ENCODE measurements around the gene NDUFAF5.
A peak's percentile ranks its signal among the peaks of the same experiment; 100 is the strongest.
"Not testable (repeated sequence)": the region's sequence is repeated elsewhere in the genome, so short reads cannot be mapped to it uniquely, and the experiment has no call there.

Gene NDUFAF5, protein sequence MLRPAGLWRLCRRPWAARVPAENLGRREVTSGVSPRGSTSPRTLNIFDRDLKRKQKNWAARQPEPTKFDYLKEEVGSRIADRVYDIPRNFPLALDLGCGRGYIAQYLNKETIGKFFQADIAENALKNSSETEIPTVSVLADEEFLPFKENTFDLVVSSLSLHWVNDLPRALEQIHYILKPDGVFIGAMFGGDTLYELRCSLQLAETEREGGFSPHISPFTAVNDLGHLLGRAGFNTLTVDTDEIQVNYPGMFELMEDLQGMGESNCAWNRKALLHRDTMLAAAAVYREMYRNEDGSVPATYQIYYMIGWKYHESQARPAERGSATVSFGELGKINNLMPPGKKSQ

DNA sequence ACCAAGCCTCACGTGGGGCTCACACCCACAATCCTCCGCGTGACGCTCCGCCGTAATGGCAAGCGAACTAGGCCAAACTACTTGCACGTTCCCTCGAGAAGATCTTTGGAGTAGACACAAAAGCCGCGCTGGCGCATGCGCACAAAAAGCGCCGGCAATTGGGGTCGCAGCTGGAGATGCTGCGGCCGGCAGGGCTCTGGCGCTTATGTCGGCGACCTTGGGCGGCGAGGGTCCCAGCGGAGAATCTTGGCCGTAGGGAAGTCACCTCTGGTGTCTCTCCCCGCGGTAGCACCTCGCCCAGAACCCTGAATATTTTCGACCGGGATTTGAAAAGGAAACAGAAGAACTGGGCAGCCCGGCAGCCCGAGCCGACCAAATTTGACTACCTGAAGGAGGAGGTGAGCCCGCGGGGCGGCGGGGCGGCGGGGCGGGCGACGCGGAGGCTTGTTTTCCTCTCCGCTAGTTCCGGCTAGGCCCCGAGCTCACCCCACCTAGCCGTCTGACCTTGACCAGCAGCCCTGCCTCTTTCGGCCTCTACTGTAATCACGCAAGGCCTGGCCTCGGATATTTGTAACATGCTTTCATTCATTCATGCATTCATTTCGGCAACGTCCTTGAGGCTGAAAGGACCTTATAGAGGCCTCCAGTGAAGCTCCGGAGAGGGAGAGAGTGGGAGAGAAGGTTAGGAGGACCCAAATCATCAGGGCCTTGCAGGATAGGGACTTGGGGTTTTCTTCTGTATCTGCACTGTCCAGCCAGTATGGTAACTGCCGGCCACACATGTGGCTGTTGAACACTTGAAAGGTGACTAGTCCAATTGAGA, at the start of gene NDUFAF5, which contains the start of gene ESF1:
Gene NDUFAF5 (plus strand): TSS at position 136 of the 823 bp plus-strand sequence. CDS start 41 bp downstream, at position 177.
Gene ESF1 (minus strand): TSS at position 27 of the 823 bp plus-strand sequence. CDS start 1,779 bp downstream, outside the sequence.
- peak; percentile 82 for DNase-seq

DNA sequence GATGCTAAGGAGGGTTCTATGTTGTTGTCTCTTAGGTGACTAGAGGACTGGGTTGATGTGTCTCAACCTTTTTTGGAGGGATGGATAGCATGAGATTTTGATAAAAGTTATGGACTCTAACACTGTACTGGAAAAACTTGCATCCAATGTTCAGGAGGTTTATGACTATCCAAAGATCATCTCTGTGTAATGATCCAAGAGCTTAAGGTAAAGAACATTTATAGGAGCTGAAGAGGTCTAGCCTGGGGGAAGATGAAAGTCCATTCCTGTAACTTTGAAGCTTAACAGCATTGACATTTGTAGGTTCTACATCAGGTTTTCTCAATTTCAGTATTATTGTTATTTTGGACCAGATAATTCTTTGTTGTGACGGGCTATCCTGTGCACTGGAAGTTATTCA, 49.0 kb upstream of the NDUFAF5 start:
- DNase-seq: no peak

GRCh38 chr20:13736436-13737191, 48.2 kb upstream of the NDUFAF5 start:
- no peak for DNase-seq

GRCh38 chr20:13738187-13738586, 46.6 kb upstream of the NDUFAF5 start:
- not testable (repeated sequence) for DNase-seq

- DNase-seq: no peak
These were observed 44.8 kb upstream of the NDUFAF5 start for GRCh38 chr20:13739731-13740649.

GRCh38 chr20:13741879-13742278, 42.9 kb upstream of the NDUFAF5 start:
- no peak for DNase-seq

DNA sequence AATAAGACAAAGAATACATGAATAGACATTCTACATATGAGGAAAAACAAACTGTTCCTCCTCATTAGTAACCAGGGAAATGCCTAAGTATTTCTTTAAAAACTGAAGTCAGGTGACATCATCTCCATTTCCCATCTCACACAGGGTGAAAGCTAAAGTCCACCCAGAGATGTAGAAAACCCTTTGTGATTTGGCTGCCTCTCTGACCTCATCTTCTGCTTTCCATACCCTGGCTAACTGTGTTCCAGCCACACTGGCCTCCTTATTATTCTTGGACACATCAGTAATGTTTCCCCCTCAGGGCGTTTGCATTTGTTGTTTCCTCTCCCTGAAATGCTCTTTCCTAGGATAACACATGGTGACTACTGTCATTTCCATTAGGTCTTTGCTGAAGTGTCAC, 40.5 kb upstream of the NDUFAF5 start:
- DNase-seq: no peak

GRCh38 chr20:13745784-13746183, 39.0 kb upstream of the NDUFAF5 start:
- DNase-seq: no peak

- no peak for DNase-seq
These were observed 35.0 kb upstream of the NDUFAF5 start for GRCh38 chr20:13749811-13750210.

- DNase-seq: no peak
These were observed 31.3 kb upstream of the NDUFAF5 start for GRCh38 chr20:13753436-13754036.

DNA sequence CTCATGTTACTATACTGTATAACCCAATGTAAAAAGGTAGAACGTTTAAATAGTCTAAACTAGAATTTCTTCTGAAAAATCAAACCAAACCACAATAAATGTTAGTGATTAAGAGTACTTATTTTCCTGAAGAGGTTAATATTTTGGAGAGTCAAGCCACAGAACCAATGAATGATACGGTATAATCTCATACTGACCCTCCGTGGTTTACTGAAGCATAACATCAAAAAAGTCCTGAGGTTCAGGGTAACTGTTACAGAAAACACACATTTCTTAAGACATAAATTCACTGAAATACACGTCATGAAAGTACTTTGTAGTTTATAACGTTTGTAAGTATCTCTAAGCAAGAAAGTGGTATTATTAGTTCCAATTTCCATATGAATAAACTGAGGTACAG, 29.0 kb upstream of the NDUFAF5 start:
- DNase-seq: no peak

DNA sequence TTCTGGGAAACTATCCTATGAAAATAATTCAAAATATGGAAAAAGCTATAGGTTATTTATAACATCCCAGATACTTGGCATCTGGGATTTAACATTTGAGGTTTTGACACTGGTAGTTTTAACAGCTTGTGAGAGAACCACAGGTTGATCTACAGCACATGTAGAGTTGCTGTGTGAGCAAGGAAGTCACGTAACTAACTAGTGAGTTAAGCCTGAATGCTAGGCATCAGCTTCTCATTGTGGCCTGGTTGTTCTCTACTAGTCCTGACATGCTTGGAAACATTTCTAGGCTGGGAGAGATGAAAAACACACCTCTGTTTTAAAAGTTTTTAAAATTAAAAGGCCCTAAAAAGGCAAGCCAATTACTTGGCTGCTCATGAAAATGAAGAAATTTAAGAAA, 28.3 kb upstream of the NDUFAF5 start:
- no peak for DNase-seq

DNA sequence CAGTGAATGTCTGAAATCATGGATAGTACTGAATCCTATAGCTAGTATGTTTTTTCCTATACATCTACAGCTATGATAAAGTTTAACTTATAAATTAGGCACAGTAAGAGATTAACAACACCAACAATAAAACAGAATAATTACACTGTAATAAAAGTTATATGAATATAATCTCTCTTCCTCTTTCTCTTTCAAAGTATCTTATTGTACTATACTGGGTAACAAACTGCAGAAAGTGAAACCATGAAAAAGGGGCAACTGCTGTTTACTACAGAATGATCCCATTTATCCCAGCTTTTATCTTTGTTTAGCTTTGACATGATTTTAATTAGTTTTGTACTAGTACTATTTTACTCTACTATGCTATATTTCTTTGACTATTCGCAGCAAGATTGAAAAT, 25.9 kb upstream of the NDUFAF5 start:
- DNase-seq: no peak

DNA sequence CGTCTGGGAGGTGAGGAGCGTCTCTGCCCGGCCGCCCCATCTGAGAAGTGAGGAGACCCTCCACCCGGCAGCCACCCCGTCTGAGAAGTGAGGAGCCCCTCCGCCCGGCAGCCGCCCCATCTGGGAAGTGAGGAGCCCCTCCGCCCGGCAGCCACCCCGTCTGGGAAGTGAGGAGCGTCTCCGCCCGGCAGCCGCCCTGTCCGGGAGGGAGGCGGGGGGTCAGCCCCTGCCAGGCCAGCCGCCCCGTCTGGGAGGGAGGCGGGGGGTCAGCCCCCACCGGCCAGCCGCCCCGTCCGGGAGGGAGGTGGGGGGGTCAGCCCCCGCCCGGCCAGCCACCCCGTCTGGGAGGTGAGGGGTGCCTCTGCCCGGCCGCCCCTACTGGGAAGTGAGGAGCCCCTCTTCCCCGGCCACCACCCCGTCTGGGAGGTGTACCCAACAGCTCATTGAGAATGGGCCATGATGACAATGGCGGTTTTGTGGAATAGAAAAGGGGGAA, 24.3 kb upstream of the NDUFAF5 start:
- not testable (repeated sequence) for DNase-seq

- no peak for DNase-seq
These were observed 19.5 kb upstream of the NDUFAF5 start for GRCh38 chr20:13765299-13765698.

DNA sequence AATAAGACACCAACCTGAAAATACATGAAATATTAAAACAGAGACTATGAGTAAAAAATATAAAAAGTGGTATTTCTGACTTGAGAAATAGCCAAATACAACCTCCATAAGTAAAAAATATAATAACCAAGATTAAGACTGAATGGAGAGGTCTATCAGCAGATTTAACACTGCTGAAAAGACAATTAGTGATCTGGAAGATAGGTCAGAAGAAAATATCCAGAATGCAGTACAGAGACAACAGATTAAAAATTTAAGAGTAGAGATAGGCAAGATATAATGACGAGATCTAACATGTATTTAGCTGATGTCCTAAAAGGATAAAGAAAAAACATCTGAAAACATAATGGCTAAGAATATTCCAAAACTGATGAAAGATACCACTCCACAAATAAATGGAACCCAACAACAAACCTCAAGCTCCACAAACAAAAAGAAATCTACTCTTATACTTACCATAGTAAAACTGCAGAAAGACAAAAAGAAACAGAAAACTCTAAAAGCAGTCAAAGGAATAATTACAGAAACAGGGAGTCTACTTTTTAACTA, 18.9 kb upstream of the NDUFAF5 start:
- no peak for DNase-seq

DNA sequence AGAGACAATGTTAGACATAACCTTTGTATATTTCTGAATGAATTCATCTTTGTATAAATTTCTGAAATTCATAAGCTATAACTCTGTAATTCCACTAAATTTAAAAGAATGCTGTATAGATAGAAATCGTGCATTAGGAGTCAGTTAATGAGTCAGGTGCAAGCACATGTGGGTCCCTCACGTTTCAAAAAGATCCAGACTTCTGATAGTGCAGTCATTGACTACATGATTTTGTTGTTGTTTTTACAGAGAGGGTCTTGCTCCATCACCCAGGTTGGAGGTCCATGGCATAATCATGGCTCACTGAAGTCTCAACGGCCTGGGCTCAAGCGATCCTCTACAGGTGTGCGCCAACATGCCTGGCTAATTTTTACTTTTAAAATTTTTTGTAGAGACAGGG, 14.7 kb upstream of the NDUFAF5 start:
- DNase-seq: no peak

- DNase-seq: no peak
These were observed 12.9 kb upstream of the NDUFAF5 start for GRCh38 chr20:13771853-13772453.

DNA sequence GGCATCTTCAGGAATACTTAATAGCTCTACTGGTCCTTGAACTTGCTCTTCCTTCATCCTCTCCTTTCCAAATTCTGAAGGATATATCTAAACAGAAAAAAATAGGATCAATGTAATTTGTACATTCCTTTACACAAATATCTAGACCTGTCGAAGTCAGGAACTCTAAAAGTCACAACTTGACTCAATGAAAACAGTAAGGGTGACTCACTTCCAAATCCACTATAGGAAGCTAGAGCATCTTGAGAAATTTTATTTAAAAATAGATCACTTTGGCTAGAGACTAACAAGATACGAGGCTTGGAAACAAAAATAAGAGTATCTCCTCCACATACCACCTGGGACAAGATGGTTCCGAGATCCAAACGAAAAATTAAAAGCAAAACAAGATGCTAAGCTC, 12.3 kb upstream of the NDUFAF5 start:
- no peak for DNase-seq

DNA sequence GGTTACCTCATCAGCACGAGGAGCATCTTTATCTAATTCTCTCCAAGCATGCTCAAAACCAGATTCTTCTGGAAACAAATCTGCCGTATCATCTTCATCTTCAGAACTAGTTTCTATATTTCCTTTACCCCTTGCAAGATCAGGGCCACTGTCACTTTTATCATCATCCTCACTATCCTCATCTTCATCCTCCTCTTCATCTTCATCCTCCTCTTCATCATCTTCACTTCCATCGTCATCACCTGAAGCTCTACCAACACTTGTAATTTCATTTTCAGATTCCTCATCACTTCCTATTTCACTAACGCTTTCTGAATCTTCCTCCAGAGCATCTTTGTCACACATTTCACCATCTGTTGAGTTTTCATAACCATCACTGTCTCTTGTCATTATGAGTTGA, 9.0 kb upstream of the NDUFAF5 start:
- no peak for DNase-seq

DNA sequence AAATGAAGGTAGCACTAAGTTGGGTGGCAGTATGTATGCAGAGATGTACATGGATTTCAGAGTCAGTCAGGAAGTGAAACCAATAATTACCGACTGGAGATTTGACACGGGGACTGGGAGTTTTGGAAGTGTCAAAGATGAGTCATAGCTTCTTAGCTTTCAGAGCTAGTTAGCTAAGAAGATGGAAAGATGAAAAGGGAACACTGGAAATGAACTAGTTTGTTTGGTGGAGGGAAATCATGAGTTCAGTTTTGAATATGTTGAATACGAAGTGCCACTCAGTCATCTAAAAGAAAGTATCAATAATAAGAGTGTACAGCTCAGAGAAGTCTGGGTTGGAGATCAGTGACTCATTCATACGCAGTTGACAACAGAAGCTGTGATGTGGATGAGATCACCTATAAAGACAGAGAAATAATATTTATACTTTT, 7.6 kb upstream of the NDUFAF5 start:
- no peak for DNase-seq
